Activated CD8-positive, alpha-beta T cell treated with anti-CD3 and anti-CD28 coated beads, Interleukin-2, amount 10 ng/mL, durations not matched to agents 7 days and 5 days (primary cell): ENCODE results near the gene DOCK3. TPM values are rescaled to one million over a fixed set of nuclear protein-coding genes. Genes with fewer than 3 reads are reported as not detected.
A peak's percentile ranks its signal among the peaks of the same experiment; 100 is the strongest.
"Not testable (repeated sequence)": the region's sequence is repeated elsewhere in the genome, so short reads cannot be mapped to it uniquely, and the experiment has no call there.

Source experiments
- ATAC-seq: fragments of 150-1000 bp; cut with Tn5 transposase; one replicate; pipeline ENCODE4 v1.10.0; 2021; ENCODE audit warnings: moderate library complexity
- CTCF ChIA-PET: fragments of 350-600 bp; sonication (Branson Sonifier 250); formaldehyde crosslinking; loops from one replicate; lab custom pipeline; 2021; ENCODE audit warnings: antibody characterized with exemption; lab: Charles Lee
- POLR2A ChIA-PET: fragments of 350-600 bp; sonication (Branson Sonifier 250); formaldehyde crosslinking; loops from one replicate; lab custom pipeline; 2021; ENCODE audit warnings: antibody characterized with exemption; lab: Charles Lee
- DNase-seq: peaks from one replicate; pipeline ENCODE4 v3.0.0-alpha.2; 2020
- H3K27ac Mint-ChIP-seq: one replicate; pipeline ENCODE4 v1.8.0; 2021; ENCODE audit warnings: mild to moderate bottlenecking, mixed read lengths
- H3K27me3 Mint-ChIP-seq: one replicate; pipeline ENCODE4 v1.8.0; 2021; ENCODE audit warnings: low read depth, mixed read lengths
- H3K36me3 Mint-ChIP-seq: one replicate; pipeline ENCODE4 v1.8.0; 2021; ENCODE audit warnings: low read depth, mixed read lengths
- H3K4me1 Mint-ChIP-seq: one replicate; pipeline ENCODE4 v1.8.0; 2021; ENCODE audit warnings: low read depth, mixed read lengths
- H3K4me3 Mint-ChIP-seq: one replicate; pipeline ENCODE4 v1.8.0; 2021; ENCODE audit warnings: mild to moderate bottlenecking, mixed read lengths
- H3K9me3 Mint-ChIP-seq: one replicate; pipeline ENCODE4 v1.8.0; 2022; ENCODE audit warnings: mixed read lengths; ENCODE audit not compliant: insufficient read depth
- total RNA-seq, 2 experiments: library from RNA; stranded (reverse); gene quantifications; one replicate each; pipeline ENCODE4 v1.2.3, GENCODE V29; 2021

DOCK3 gene
- total RNA-seq, 2 experiments from 2014 or later: 3.2 to 3.4 TPM

DNA sequence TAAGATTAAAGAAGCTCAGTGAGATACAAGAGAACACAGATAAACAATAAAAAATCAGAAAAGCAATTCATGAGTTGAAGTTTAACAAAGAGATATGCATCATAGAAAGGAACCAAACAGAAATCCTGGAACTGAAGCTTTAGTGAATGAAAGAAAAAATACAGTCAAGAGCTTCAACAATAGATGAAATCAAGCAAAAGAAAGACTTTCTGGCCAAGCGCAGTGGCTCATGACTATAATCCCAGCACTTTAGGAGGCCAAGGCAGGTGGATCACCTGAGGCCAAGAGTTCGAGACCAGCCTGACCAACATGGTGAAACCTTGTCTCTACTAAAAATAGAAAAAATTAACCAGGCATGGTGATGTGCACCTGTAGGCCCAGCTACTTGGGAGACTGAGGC is 408.8 kb downstream of the DOCK3 start:
- Mint-ChIP-seq H3K36me3 (peaks cover 11% of the 10 kb centered on the region), H3K27me3 (no peaks in the 10 kb centered on the region), H3K27ac (no peak overlapping the region), H3K9me3 (peaks cover 26% of the 10 kb centered on the region), H3K4me3 (no peak overlapping the region), H3K4me1 (no peaks in the 10 kb centered on the region)
- POLR2A ChIA-PET: no interaction called here
- no peak for ATAC-seq
- DNase-seq: no peak
- CTCF ChIA-PET: no interaction called here

DNA sequence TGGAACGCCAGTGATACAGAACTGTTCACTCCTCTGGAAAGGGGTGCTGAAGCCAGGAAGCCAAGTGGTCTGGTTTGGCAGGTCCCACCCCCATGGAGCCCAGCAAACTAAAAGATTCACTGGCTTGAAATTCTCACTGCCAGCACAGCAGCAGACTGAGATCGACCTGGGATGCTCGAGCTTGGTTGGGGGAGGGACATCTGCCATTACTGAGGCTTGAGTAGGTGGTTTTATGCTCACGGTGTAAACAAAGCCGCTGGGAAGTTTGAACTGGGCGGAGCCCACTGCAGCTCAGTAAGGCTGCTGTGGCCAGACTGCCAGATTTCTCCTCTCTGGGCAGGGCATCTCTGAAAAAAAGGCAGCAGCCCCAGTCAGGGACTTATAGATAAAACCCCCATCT is 417.4 kb downstream of the DOCK3 start:
- H3K27ac Mint-ChIP-seq, H3K4me1 Mint-ChIP-seq, H3K9me3 Mint-ChIP-seq, H3K4me3 Mint-ChIP-seq, CTCF ChIA-PET, H3K36me3 Mint-ChIP-seq, H3K27me3 Mint-ChIP-seq, POLR2A ChIA-PET, ATAC-seq, DNase-seq: not testable (repeated sequence)

DNA sequence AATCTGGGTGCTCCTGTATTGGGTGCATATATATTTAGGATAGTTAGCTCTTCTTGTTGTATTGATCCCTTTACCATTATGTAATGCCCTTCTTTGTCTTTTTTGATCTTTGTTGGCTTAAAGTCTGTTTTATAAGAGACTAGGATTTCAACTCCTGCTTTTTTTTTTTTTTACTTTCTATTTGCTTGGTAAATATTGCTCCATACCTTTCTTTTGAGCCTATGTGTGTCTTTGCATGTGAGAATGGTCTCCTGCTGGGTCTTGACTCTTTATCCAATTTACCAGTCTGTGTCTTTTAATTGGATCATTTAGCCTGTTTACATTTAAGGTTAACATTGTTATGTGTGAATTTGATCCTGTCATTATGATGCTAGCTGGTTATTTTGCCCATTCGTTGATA is 420.1 kb downstream of the DOCK3 start:
- POLR2A ChIA-PET, H3K27ac Mint-ChIP-seq, H3K27me3 Mint-ChIP-seq, H3K36me3 Mint-ChIP-seq, H3K4me1 Mint-ChIP-seq, H3K9me3 Mint-ChIP-seq, DNase-seq, ATAC-seq, CTCF ChIA-PET, H3K4me3 Mint-ChIP-seq: not testable (repeated sequence)

DNA sequence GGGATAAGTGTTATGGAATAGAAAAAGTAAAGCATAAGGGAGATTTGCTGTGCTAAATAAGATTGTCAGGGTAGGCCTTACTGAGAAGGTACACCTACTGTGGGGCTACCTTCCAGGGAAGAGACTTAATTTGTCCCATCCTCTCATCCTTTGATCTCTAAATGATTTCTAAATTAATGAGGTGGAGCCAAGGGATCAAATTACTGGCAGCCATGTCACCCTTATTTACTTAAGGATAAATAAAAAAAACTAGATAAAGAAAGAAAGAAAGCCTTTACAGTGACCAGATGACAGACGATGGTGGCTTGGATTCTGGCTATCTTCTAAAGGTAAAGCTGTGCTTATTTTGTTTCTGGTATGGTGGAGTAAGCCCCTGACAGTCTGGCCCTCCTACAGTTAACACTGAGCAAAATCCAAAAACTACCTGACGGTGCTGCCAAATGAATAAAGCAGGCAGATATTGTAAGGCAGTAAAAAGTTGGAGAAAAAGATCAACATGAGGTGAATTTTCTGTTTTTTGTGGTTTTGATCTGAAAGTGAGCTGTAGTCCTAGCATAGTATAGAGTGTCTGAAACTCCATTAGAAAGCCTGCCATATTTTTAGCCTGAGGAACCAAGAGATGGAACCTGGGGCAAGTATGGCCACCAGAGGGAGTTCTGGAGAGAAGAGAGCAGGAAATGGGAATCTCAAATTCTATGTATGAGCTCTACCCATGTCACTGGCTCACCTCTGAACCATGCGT is 425.2 kb downstream of the DOCK3 start:
- H3K36me3 Mint-ChIP-seq: no peaks in the 10 kb centered on the region
- ChIA-PET CTCF (interaction anchor here (1.0 kb wide), 1 partner anchor 272 kb away, joined by 5 read pairs; no protein-coding TSS in a partner anchor), POLR2A (no interaction called here)
- no peak overlapping the region for H3K4me3 Mint-ChIP-seq
- DNase-seq: peak; percentile 23
- ATAC-seq: no peak
- no peaks in the 10 kb centered on the region for H3K27me3 Mint-ChIP-seq
- H3K4me1 Mint-ChIP-seq: peaks cover 5% of the 10 kb centered on the region
- H3K9me3 Mint-ChIP-seq: no peaks in the 10 kb centered on the region
- H3K27ac Mint-ChIP-seq: no peak overlapping the region

DNA sequence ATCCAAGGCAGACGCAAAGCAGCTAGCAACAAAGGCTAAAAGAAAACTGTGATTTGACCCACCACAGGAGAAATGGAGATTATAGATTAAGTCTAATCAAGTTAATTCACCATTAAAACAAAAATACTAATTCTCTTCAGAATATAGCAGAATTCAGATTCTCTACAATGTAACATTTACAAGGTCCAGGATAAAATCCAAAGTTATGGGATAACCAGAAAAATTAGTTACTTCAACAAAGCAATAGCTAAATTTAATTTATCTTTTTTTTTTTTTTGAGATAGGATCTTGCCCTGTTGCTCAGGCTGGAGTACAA is 425.8 kb downstream of the DOCK3 start:
- CTCF ChIA-PET: interaction anchor here (1.0 kb wide), 1 partner anchor 271 kb away, joined by 5 read pairs; no protein-coding TSS in a partner anchor
- Mint-ChIP-seq H3K27me3 (no peaks in the 10 kb centered on the region), H3K27ac (no peak overlapping the region), H3K9me3 (no peaks in the 10 kb centered on the region), H3K4me3 (no peak overlapping the region), H3K4me1 (peaks cover 5% of the 10 kb centered on the region), H3K36me3 (no peaks in the 10 kb centered on the region)
- POLR2A ChIA-PET: no interaction called here
- DNase-seq (no peak), ATAC-seq (no peak)

DNA sequence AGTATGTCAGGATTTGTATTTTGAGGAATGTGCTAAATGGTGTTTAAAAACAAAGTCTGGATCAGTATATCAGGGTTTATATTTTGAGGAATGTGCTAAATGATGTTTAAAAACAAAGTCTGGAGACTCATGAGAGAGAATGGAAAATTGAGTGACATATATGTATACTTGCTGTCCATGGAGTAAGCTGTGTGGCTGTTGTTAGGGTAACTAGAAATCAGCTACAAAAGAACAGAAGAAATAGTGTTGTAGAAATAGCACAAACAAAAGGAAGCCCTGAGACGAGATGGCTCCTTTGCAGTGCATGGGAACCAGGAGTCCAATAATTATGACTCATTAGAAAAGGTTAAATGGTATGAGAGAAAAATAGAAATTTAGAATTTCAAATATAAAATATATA is 427.7 kb downstream of the DOCK3 start:
- CTCF ChIA-PET: no interaction called here
- no peak for ATAC-seq

DNA sequence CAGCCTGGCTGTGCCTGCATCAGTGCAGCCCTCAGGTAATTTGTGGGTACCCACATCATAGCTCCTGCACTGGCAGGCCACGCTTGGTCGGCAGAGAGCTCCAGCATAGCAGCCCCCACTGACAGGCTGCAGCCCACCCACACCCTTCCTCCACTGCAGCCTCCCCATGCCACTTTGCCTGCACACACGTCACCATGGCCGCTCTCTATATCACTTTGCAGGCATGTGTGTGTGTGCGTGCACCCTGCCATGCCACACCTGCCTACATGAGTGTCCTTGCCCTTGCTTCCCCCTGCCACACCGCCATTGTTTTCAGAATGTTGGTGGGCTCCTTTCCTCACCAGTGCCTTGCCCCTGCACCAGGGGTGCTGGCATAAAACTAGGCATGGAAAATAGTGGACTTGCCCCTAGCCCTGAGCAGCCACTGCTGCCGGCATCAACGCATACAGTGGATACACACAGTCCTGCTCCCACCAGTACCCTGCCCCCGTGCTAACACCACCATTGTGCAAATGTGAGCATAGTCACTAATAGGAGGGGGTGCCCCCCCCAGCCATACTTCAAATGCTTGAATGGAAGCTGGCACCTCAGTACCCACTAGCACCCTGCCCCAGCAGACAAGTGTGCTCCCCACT is 431.6 kb downstream of the DOCK3 start:
- CTCF ChIA-PET: no interaction called here
- H3K36me3 Mint-ChIP-seq: peaks cover 6% of the 10 kb centered on the region
- ATAC-seq (no peak), DNase-seq (no peak)
- POLR2A ChIA-PET: no interaction called here
- no peak overlapping the region for H3K27ac Mint-ChIP-seq
- H3K27me3 Mint-ChIP-seq: no peaks in the 10 kb centered on the region
- H3K9me3 Mint-ChIP-seq: peaks cover 20% of the 10 kb centered on the region
- H3K4me3 Mint-ChIP-seq: no peak overlapping the region
- no peaks in the 10 kb centered on the region for H3K4me1 Mint-ChIP-seq

More for the DNA sequence above, 427.7 kb downstream of the DOCK3 start:
- Mint-ChIP-seq H3K4me3 (no peak overlapping the region), H3K27me3 (no peaks in the 10 kb centered on the region), H3K27ac (no peak overlapping the region), H3K36me3 (peaks cover 2% of the 10 kb centered on the region), H3K4me1 (peaks cover 3% of the 10 kb centered on the region), H3K9me3 (peaks cover 5% of the 10 kb centered on the region)
- POLR2A ChIA-PET: no interaction called here
- DNase-seq: no peak

DNA sequence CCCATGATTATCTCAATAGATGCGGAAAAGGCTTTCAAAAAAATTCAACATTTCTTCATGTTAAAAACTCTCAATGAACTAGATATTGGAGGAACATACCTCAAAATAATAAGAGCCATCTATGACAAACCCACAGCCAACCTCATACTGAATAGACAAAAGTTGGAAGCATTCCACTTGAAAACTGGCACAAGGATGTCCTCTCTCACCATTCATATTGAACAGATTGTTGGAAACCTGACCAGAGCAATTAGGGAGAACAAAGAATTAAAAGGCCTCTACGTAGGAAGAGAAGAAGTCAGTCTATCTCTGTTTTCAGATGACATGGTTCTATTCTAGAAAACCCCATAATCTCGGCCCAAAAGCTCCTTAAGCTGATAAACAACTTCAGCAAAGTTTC is 435.9 kb downstream of the DOCK3 start:
- POLR2A ChIA-PET: no interaction called here
- CTCF ChIA-PET: no interaction called here

DNA sequence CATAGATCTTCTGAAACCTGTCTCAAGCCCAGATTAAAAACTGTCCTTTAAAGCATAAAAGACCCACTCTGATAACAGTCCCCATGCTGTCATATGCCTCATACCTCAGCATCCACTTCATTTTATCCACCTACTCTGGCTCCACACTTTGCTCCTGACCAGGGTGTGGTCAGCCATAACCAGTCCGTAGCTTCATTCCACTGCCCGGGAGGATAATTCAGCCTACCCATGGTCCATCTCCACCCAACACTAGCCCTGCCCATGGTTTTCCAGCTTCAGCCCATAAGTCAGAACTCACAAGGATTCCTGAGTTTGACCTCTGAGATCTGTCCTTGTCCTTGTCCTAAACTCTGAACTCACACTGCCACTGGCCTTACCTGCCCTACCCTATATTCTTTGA is 448.2 kb downstream of the DOCK3 start:
- CTCF ChIA-PET: no interaction called here
- Mint-ChIP-seq H3K4me3 (no peak overlapping the region), H3K4me1 (no peaks in the 10 kb centered on the region), H3K36me3 (no peaks in the 10 kb centered on the region), H3K27me3 (no peaks in the 10 kb centered on the region), H3K9me3 (no peaks in the 10 kb centered on the region), H3K27ac (no peak overlapping the region)
- POLR2A ChIA-PET: no interaction called here
- DNase-seq (no peak), ATAC-seq (no peak)

More for the DNA sequence above, 435.9 kb downstream of the DOCK3 start:
- no peaks in the 10 kb centered on the region for H3K4me1 Mint-ChIP-seq
- no peak overlapping the region for H3K27ac Mint-ChIP-seq
- no peak for ATAC-seq
- H3K27me3 Mint-ChIP-seq: no peaks in the 10 kb centered on the region
- peaks cover 20% of the 10 kb centered on the region for H3K9me3 Mint-ChIP-seq
- no peak for DNase-seq
- peaks cover 6% of the 10 kb centered on the region for H3K36me3 Mint-ChIP-seq
- H3K4me3 Mint-ChIP-seq: no peak overlapping the region

DNA sequence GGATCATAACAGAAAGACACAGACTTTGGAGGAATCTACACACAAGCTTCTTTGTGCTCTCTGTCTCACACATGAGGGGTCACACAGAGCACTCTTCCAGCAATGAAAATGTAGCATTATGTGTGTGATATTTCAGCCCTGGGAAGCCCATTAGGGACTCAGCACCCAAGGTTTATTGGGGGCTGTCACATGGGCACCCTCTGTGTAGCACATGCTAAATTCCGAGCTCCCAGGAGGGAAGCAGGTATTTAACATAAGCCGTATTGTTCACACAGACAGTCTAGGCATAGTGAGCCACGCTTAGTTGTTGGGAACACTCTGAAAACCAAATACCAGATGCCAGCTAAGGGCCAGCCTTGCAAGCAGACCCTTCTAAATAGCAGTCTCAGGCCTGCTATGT is 448.8 kb downstream of the DOCK3 start:
- no peaks in the 10 kb centered on the region for H3K36me3 Mint-ChIP-seq
- ATAC-seq (no peak), DNase-seq (no peak)
- ChIA-PET CTCF (no interaction called here), POLR2A (no interaction called here)
- H3K27me3 Mint-ChIP-seq: no peaks in the 10 kb centered on the region
- no peaks in the 10 kb centered on the region for H3K4me1 Mint-ChIP-seq
- no peaks in the 10 kb centered on the region for H3K9me3 Mint-ChIP-seq
- H3K27ac Mint-ChIP-seq: no peak overlapping the region
- H3K4me3 Mint-ChIP-seq: no peak overlapping the region

DNA sequence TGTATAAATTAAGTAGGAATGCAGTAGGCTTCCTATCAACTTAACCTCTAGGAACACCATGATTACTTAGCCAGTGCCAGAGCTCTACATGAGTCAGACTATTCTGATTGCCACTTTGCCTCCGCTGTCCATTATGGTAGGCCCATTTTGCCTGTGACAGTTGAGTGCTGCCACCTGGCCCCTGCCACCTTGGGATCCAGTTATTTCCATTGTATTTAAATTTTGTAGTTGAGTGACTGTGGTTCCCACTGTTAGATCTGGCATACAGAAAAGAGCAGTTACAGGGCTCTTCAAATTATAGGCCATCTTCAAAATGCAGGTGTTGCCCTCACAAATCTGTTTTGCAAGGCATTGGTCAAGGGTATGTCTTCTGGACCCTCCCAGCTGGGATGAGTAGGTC is 456.9 kb downstream of the DOCK3 start:
- H3K4me3 Mint-ChIP-seq, H3K36me3 Mint-ChIP-seq, CTCF ChIA-PET, DNase-seq, ATAC-seq, POLR2A ChIA-PET, H3K4me1 Mint-ChIP-seq, H3K27me3 Mint-ChIP-seq, H3K27ac Mint-ChIP-seq: not testable (repeated sequence)
- H3K9me3 Mint-ChIP-seq: peaks cover 14% of the 10 kb centered on the region

DNA sequence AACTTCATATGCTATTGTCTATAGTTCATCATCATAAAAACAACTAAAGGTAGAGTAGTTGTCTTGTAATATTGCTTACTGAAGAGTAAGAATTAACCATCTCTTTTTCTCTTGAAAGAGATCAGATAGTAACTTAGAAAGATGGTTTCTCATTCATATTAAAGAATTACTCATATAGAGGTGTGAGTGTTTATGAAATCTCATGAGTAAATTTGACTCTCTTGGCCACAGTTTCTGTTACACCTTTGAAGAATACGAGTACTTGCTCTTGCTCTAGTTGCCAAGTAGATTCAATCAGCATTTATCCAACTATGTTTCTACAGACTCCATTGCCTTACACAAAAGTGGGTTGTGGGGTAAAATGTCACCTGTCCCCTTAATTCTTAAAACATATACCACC is 463.0 kb downstream of the DOCK3 start:
- Mint-ChIP-seq H3K27ac (no peak overlapping the region), H3K27me3 (no peaks in the 10 kb centered on the region), H3K4me1 (no peaks in the 10 kb centered on the region), H3K36me3 (no peaks in the 10 kb centered on the region), H3K4me3 (no peak overlapping the region), H3K9me3 (no peaks in the 10 kb centered on the region)
- ATAC-seq (no peak), DNase-seq (no peak)
- CTCF ChIA-PET: no interaction called here
- POLR2A ChIA-PET: no interaction called here
